Neural cell (in vitro differentiated cells): ENCODE data around the gene APOL6. TPM values are rescaled to one million over a fixed set of nuclear protein-coding genes. Genes with fewer than 3 reads are reported as not detected.

ENCODE experiments used
- H2AFZ ChIP-seq: fragments of 200-600, 300-800 bp; sonication (generic), shearing (Covaris generic); 2 replicates; pipeline ENCODE4 v1.6.0; 2014; ENCODE audit warnings: low read depth, mild to moderate bottlenecking, antibody characterized with exemption, low read length, moderate library complexity
- H3F3A ChIP-seq: fragments of 200-600 bp; shearing (Covaris generic); 2 replicates; pipeline ENCODE4 v1.6.1; 2016; ENCODE audit warnings: mild to moderate bottlenecking, moderate library complexity, mixed read lengths, antibody characterized with exemption, low read length; ENCODE audit not compliant: insufficient read depth, poor library complexity, severe bottlenecking
- H3K27ac ChIP-seq: fragments of 200-600, 300-800 bp; sonication (generic), shearing (Covaris generic); 2 replicates; pipeline ENCODE4 v1.5.1; 2014; ENCODE audit warnings: mild to moderate bottlenecking, low read length, moderate library complexity
- H3K27me3 ChIP-seq: fragments of 300-800, 200-600 bp; sonication (generic), shearing (Covaris generic); 2 replicates; pipeline ENCODE4 v1.6.0; 2014; ENCODE audit warnings: mild to moderate bottlenecking, low read depth, low read length, moderate library complexity; ENCODE audit not compliant: insufficient read depth
- H3K36me3 ChIP-seq: fragments of 300-800, 200-600 bp; sonication (generic), shearing (Covaris generic); 2 replicates; pipeline ENCODE4 v1.5.1; 2014; ENCODE audit warnings: mild to moderate bottlenecking, antibody characterized with exemption, low read length, moderate library complexity; ENCODE audit not compliant: insufficient read depth
- H3K4me2 ChIP-seq: fragments of 300-800, 200-600 bp; sonication (generic), shearing (Covaris generic); 2 replicates; pipeline ENCODE4 v1.6.0; 2014; ENCODE audit warnings: mild to moderate bottlenecking, low read length
- H3K4me3 ChIP-seq: fragments of 300-800, 200-600 bp; sonication (generic), shearing (Covaris generic); 2 replicates; pipeline ENCODE4 v1.5.1; 2014; ENCODE audit warnings: mild to moderate bottlenecking, low read length, moderate library complexity
- H3K79me2 ChIP-seq: fragments of 200-600 bp; shearing (Covaris generic); replicated peaks from 2 replicates; pipeline ENCODE4 v1.6.0; 2014; ENCODE audit warnings: mild to moderate bottlenecking, low read length, moderate library complexity; ENCODE audit not compliant: insufficient read depth
- H3K9ac ChIP-seq: fragments of 300-800, 200-600 bp; sonication (generic), shearing (Covaris generic); 2 replicates; pipeline ENCODE4 v1.6.1; 2016; ENCODE audit warnings: mild to moderate bottlenecking, low read length, mixed read lengths
- H3K9me2 ChIP-seq: fragments of 200-600 bp; shearing (Covaris generic); 2 replicates; pipeline ENCODE4 v1.6.1; 2016; ENCODE audit warnings: mild to moderate bottlenecking, low read length, mixed read lengths; ENCODE audit not compliant: insufficient read depth
- H3K9me3 ChIP-seq: fragments of 200-600, 300-800 bp; sonication (generic), shearing (Covaris generic); 2 replicates; pipeline ENCODE4 v1.6.1; 2016; ENCODE audit warnings: mild to moderate bottlenecking, mixed run types, low read length, moderate library complexity, mixed read lengths
- H4K20me1 ChIP-seq: fragments of 200-600 bp; shearing (Covaris generic); 2 replicates; pipeline ENCODE4 v1.6.1; 2016; ENCODE audit warnings: mild to moderate bottlenecking, mixed run types; ENCODE audit not compliant: insufficient read depth
- EP300 ChIP-seq: fragments of 450-650 bp; conservative IDR thresholded peaks from 2 replicates; pipeline ENCODE4 v1.6.1; 2014; ENCODE audit warnings: antibody characterized with exemption, mild to moderate bottlenecking, moderate library complexity; ENCODE audit not compliant: poor library complexity, severe bottlenecking
- EZH2 ChIP-seq: fragments of 200-600, 300-800 bp; shearing (Covaris generic), sonication (generic); IDR thresholded peaks from 2 replicates; pipeline ENCODE4 v1.6.1; 2014; ENCODE audit warnings: antibody characterized with exemption, low read length, borderline replicate concordance, mild to moderate bottlenecking; ENCODE audit not compliant: insufficient read depth, poor library complexity, severe bottlenecking
- MXI1 ChIP-seq: fragments of 450-650 bp; conservative IDR thresholded peaks from 2 replicates; pipeline ENCODE4 v1.6.1; 2014; ENCODE audit warnings: antibody characterized with exemption, mild to moderate bottlenecking; ENCODE audit not compliant: poor library complexity, severe bottlenecking
- POLR2AphosphoS5 ChIP-seq: IDR thresholded peaks from 2 replicates; pipeline ENCODE4 v1.6.1; 2012
- RAD21 ChIP-seq: fragments of 450-650 bp; conservative IDR thresholded peaks from 2 replicates; pipeline ENCODE4 v1.6.1; 2014; ENCODE audit warnings: antibody characterized with exemption, mild to moderate bottlenecking, moderate library complexity
- SMC3 ChIP-seq: fragments of 450-650 bp; conservative IDR thresholded peaks from 2 replicates; pipeline ENCODE4 v1.6.1; 2014; ENCODE audit warnings: antibody characterized with exemption, mild to moderate bottlenecking, moderate library complexity; ENCODE audit not compliant: poor library complexity
- TAF1 ChIP-seq: IDR thresholded peaks from 2 replicates; pipeline ENCODE4 v1.6.1; 2012; ENCODE audit warnings: low read depth
- polyA plus RNA-seq: library from polyadenylated mRNA; depleted of rRNA; stranded (reverse); fragments of >200 nt; gene quantifications from 2 replicates; pipeline ENCODE4 v1.2.3, GENCODE V29; 2014
- TF ChIP-seq, protein P1 (sequence below): fragments of 450-650 bp; IDR thresholded peaks from 2 replicates; pipeline ENCODE4 v1.5.1; 2014; ENCODE audit warnings: antibody characterized with exemption, mild to moderate bottlenecking, moderate library complexity; ENCODE audit not compliant: poor library complexity, severe bottlenecking
- TF ChIP-seq, protein P2 (sequence below): IDR thresholded peaks from 2 replicates; pipeline ENCODE4 v1.6.1; 2012; ENCODE audit warnings: borderline replicate concordance

The APOL6 gene
- polyA plus RNA-seq, 1 donor from 2014 or later: not detected

DNA sequence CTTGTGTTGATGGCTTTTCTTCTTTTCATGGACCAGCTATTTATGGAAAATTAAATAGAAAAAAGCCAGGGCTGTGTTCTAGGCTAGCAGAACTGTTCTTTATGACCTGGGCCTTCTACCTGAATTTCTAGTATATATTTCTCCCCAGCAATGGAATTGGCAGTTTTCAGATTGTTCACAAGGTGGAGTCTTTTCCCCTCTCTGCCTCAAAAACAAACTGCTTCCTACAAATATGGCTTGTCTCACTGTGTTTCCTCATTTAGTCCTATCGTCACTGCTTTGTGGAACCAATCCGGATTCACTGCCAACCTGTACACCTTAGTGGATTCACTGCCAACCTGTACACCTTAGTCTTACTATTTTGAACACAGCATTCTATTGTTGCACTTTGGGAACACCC is 64.4 kb downstream of the APOL6 start:
- Histone ChIP-seq H3K79me2 (no peaks in the 10 kb centered on the region), H2AFZ (no peak overlapping the region), H3K4me3 (no peak overlapping the region), H4K20me1 (no peaks in the 10 kb centered on the region), H3K9me2 (no peaks in the 10 kb centered on the region), H3K9me3 (no peaks in the 10 kb centered on the region), H3K36me3 (no peaks in the 10 kb centered on the region), H3K27me3 (no peaks in the 10 kb centered on the region), H3F3A (no peaks in the 10 kb centered on the region), H3K4me2 (no peak overlapping the region), H3K9ac (no peak overlapping the region), H3K27ac (no peak overlapping the region)
- TF ChIP-seq MXI1 (no peak), EP300 (no peak), EZH2 (no peak), SMC3 (no peak), TAF1 (no peak), RAD21 (no peak), POLR2AphosphoS5 (no peak)
- TF ChIP-seq, protein P1, sequence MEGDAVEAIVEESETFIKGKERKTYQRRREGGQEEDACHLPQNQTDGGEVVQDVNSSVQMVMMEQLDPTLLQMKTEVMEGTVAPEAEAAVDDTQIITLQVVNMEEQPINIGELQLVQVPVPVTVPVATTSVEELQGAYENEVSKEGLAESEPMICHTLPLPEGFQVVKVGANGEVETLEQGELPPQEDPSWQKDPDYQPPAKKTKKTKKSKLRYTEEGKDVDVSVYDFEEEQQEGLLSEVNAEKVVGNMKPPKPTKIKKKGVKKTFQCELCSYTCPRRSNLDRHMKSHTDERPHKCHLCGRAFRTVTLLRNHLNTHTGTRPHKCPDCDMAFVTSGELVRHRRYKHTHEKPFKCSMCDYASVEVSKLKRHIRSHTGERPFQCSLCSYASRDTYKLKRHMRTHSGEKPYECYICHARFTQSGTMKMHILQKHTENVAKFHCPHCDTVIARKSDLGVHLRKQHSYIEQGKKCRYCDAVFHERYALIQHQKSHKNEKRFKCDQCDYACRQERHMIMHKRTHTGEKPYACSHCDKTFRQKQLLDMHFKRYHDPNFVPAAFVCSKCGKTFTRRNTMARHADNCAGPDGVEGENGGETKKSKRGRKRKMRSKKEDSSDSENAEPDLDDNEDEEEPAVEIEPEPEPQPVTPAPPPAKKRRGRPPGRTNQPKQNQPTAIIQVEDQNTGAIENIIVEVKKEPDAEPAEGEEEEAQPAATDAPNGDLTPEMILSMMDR: no peak
- TF ChIP-seq, protein P2, sequence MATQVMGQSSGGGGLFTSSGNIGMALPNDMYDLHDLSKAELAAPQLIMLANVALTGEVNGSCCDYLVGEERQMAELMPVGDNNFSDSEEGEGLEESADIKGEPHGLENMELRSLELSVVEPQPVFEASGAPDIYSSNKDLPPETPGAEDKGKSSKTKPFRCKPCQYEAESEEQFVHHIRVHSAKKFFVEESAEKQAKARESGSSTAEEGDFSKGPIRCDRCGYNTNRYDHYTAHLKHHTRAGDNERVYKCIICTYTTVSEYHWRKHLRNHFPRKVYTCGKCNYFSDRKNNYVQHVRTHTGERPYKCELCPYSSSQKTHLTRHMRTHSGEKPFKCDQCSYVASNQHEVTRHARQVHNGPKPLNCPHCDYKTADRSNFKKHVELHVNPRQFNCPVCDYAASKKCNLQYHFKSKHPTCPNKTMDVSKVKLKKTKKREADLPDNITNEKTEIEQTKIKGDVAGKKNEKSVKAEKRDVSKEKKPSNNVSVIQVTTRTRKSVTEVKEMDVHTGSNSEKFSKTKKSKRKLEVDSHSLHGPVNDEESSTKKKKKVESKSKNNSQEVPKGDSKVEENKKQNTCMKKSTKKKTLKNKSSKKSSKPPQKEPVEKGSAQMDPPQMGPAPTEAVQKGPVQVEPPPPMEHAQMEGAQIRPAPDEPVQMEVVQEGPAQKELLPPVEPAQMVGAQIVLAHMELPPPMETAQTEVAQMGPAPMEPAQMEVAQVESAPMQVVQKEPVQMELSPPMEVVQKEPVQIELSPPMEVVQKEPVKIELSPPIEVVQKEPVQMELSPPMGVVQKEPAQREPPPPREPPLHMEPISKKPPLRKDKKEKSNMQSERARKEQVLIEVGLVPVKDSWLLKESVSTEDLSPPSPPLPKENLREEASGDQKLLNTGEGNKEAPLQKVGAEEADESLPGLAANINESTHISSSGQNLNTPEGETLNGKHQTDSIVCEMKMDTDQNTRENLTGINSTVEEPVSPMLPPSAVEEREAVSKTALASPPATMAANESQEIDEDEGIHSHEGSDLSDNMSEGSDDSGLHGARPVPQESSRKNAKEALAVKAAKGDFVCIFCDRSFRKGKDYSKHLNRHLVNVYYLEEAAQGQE: no peak

DNA sequence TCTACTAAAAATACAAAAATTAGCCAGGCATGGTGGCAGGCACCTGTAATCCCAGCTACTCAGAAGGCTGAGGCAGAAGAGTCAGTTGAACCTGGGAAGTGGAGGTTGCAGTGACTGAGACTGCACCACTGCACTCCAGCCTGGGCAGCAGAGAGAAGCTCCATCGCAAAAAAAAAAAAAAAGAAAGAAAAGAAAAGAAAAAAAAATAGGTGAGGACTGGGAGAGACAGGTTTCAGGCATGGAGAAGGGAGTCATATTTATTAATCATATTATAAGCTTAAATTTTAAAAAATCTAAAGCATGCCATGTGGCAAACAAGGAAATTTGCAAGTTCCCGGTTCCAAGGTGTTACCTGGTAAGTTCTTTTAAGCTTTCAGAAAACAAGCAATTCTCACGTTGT is 69.3 kb downstream of the APOL6 start, which contains the start of gene APOL5:
APOL5 (plus strand) TSS at position 301 of the 400 bp plus-strand sequence; CDS start at position 301, 0 bp downstream.
- Histone ChIP-seq H4K20me1 (no peaks in the 10 kb centered on the region), H3K79me2 (no peaks in the 10 kb centered on the region), H2AFZ (no peak within 1 kb of the TSS), H3K27me3 (no peaks in the 10 kb centered on the region), H3K4me2 (no peak within 1 kb of the TSS), H3F3A (no peaks in the 10 kb centered on the region), H3K4me3 (no peak within 1 kb of the TSS), H3K27ac (no peak within 1 kb of the TSS), H3K9ac (no peak within 1 kb of the TSS), H3K9me2 (no peaks in the 10 kb centered on the region), H3K9me3 (no peaks in the 10 kb centered on the region), H3K36me3 (no peaks in the 10 kb centered on the region)
- TF ChIP-seq POLR2AphosphoS5 (no peak), EZH2 (no peak), TAF1 (no peak), EP300 (no peak), SMC3 (no peak), RAD21 (no peak), MXI1 (no peak)
- TF ChIP-seq, protein P2: no peak
- TF ChIP-seq, protein P1: no peak
